Stimulated activated memory B cell treated with anti-CD40 and anti-IgM and Interleukin-4, amounts not matched to agents 10 μg/mL and 1 μg/mL and 100 μg/mL, for 72 hours (primary cell): ENCODE measurements around the gene FOXE1.

Experiments used
- ATAC-seq: fragments of 150-1000 bp; cut with Tn5 transposase; 2 replicates; pipeline ENCODE4 v1.10.0; 2021
- H3K27ac Mint-ChIP-seq: one replicate; pipeline ENCODE4 v1.8.0; 2022; ENCODE audit warnings: mild to moderate bottlenecking, mixed read lengths
- H3K27me3 Mint-ChIP-seq: one replicate; pipeline ENCODE4 v1.8.0; 2022; ENCODE audit warnings: mixed read lengths
- H3K36me3 Mint-ChIP-seq: one replicate; pipeline ENCODE4 v1.8.0; 2022; ENCODE audit warnings: mixed read lengths
- H3K4me1 Mint-ChIP-seq: one replicate; pipeline ENCODE4 v1.8.0; 2022; ENCODE audit warnings: mixed read lengths
- H3K4me3 Mint-ChIP-seq: one replicate; pipeline ENCODE4 v1.8.0; 2022; ENCODE audit warnings: mild to moderate bottlenecking, moderate library complexity, mixed read lengths
- H3K9me3 Mint-ChIP-seq: one replicate; pipeline ENCODE4 v1.8.0; 2022; ENCODE audit warnings: mixed read lengths

Gene FOXE1

DNA sequence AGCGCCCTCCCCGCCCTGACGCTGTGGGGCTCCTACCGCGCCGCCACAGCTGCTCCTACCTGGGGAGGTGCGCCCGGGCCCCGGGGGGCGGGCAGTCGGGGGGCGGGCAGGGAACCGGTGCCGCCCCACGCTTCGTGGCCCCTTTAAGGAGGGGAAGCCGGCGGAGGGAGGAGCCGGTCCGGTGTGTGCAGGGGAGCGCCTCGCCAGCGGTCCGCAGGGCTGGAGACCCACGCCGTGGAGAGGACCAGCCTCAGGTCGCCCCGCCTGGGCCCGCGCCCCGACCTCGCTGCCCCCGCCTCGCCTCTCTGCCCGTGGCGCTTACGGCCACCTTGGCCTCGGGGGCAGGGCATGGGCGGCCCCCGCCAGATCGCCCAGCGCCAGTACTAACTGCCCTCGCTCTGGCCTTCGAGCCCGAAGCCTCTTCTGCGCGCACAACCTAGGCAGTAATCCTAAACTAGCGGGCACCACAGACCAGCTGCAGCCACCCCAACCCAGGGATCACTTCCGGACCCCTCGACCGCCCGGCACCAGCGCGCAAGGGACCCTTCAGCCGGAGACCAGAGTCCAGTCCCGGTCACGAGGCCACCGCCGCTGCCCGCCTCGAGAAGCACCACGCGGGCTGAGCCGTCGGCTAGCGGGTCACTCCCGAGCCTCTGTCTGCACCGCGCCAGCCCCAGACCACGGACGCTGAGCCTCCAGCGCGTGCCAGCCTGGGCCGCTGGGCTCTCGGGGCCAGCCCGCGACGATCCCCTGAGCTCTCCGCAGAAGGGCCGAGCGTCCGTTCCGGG, at the start of gene FOXE1:
Gene FOXE1 (plus strand): TSS at position 171 of the 788 bp plus-strand sequence. CDS start 689 bp downstream, outside the sequence.
- Mint-ChIP-seq H3K27ac (no peak within 1 kb of the TSS), H3K4me1 (peaks cover 32% of the 10 kb centered on the region), H3K9me3 (no peaks in the 10 kb centered on the region), H3K27me3 (peaks cover 92% of the 10 kb centered on the region), H3K4me3 (peak within 1 kb of the TSS; percentile 84), H3K36me3 (no peaks in the 10 kb centered on the region)
- ATAC-seq = peak; percentile 35

DNA sequence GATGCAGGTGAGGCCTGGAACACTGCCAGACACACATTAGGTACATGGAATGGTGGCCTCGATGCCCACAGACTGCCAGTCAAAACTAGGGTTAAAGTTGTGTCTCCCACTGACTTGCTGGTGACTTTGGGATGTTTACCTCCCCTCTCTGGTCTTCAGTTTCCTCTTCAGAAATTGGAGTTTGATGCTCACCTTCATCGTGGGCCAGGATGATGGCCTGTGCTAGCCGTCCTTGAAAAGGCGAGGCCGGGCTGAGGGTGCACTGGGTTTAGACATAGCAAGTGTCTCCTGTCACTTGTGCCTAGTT, 49.0 kb upstream of the FOXE1 start:
- Mint-ChIP-seq H3K27me3 (peaks cover 17% of the 10 kb centered on the region), H3K4me1 (peaks cover 13% of the 10 kb centered on the region)

DNA sequence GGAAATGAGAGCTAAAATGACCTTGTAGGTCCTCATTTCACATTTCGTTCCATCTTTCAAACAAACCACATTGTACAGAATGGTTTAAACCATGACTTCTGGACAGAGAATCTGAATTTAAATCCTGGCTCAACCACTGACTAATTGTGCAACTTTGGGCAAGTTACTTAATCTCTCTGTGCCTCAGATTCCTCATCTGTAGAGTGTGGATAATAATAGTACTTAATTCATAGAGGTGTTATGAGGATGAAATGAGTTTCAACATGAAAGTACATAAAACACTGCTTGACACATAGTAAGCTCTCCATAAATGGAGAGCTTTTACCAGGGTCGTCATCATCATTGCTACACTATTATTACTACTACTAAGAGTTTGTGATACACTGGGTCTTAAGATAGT, 46.3 kb upstream of the FOXE1 start:
- H3K4me3 Mint-ChIP-seq = no peak overlapping the region
- H3K9me3 Mint-ChIP-seq = peaks cover 3% of the 10 kb centered on the region
- peaks cover 17% of the 10 kb centered on the region for H3K27me3 Mint-ChIP-seq
- no peak for ATAC-seq
- no peaks in the 10 kb centered on the region for H3K36me3 Mint-ChIP-seq
- H3K4me1 Mint-ChIP-seq = peaks cover 13% of the 10 kb centered on the region
- no peak overlapping the region for H3K27ac Mint-ChIP-seq

More for the DNA sequence above, 49.0 kb upstream of the FOXE1 start:
- peaks cover 3% of the 10 kb centered on the region for H3K9me3 Mint-ChIP-seq
- peak overlapping the region; percentile 98 for H3K4me3 Mint-ChIP-seq
- no peak for ATAC-seq
- H3K27ac Mint-ChIP-seq = no peak overlapping the region
- H3K36me3 Mint-ChIP-seq = no peaks in the 10 kb centered on the region

DNA sequence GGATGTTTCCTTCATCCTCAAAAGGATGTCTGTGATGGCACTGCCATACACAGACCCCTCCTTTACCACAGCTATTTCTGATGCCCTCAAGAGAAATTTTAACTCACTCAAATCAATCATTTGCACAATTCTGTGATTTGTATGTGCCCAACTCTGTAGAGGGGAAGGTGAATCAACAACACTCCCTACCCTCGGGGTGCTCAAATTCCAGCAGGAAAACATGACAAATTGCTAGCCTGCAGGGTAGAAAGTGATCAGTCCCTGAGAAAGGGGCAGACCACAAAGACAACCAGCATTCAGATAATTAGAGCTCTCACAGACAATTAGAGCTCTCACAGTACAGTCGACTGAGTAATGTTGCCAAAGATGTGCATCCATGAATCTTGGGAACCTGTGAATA, 45.3 kb upstream of the FOXE1 start:
- Mint-ChIP-seq H3K36me3 (no peaks in the 10 kb centered on the region), H3K27me3 (peaks cover 16% of the 10 kb centered on the region), H3K4me3 (no peak overlapping the region), H3K4me1 (peaks cover 8% of the 10 kb centered on the region), H3K9me3 (peaks cover 3% of the 10 kb centered on the region), H3K27ac (no peak overlapping the region)
- ATAC-seq = no peak

DNA sequence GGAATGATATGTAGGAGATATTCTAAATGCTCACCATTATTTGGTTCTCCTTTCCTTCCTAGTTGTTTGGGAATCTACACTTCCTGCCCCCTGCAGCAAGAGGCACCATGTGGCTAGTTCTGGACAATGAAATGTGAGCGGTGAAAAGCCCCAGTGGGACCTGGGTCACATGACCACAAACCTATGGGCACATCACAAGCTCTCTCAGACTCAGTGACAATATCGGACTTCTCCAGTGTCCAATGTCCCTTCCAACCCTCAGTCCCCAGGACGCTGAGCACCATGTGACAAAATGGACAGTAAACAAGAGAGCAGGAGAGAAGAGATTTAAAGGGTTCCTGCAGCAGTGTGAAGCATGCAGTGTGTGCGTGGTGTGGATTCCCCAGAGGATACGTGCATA, 44.6 kb upstream of the FOXE1 start:
- Mint-ChIP-seq H3K4me3 (no peak overlapping the region), H3K4me1 (peaks cover under 1% of the 10 kb centered on the region), H3K9me3 (peaks cover 3% of the 10 kb centered on the region), H3K36me3 (no peaks in the 10 kb centered on the region), H3K27me3 (peaks cover 8% of the 10 kb centered on the region), H3K27ac (no peak overlapping the region)
- ATAC-seq = no peak

DNA sequence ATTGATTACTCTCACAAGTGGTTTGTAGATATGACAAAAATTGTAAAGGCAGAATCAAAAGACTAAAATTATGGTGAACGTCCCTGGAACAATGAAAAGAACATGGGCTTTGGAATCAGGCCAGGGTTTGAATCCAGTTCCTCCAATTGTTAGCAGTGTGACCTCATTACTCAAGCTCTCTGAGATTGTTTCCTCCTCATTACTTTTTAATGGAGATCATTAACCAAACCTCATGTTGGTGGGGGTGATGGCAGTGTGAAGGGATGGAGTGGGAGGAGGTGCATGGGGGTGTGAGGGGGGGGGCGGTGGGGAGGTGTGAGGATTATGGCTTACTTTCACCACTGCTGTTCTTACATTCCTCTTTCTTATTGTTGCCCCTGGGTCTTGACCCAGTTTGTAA, 44.1 kb upstream of the FOXE1 start:
- ATAC-seq = no peak
- Mint-ChIP-seq H3K9me3 (peaks cover 3% of the 10 kb centered on the region), H3K4me3 (no peak overlapping the region), H3K36me3 (no peaks in the 10 kb centered on the region), H3K27ac (no peak overlapping the region), H3K27me3 (peaks cover 8% of the 10 kb centered on the region), H3K4me1 (no peaks in the 10 kb centered on the region)

DNA sequence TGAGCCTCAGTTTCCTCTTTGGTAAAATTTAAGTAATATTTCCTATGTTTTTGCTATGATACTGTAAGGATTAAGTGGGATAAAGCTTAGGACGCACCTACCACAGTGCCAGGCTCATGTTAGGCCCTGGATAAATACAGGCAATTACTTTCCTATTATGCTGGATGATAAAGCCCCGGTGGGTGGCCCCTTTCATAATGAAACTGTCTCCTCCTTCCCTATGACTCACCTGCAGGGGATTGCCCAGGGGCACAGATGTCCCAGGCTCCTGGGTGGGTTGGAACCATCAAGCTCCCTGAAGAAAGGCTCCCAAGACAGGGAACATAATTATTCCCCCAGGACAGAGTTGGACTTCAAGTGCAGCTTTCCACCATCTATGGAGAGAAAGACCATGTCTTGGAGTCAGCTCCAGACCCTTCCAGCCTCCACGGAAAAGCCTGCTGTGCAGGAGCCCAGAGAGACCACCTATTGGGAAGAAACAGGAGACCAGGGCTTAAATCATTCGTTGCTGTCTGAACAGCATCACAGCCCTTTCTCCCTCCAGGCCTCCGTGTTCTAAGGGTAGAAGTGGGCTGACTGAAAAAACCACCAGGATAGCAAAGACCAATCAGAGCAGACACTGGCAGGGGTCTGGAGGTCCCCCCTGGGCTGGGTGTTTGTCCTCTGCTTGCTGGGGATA, 43.2 kb upstream of the FOXE1 start:
- no peak overlapping the region for H3K27ac Mint-ChIP-seq
- no peak overlapping the region for H3K4me3 Mint-ChIP-seq
- ATAC-seq = no peak
- H3K9me3 Mint-ChIP-seq = peaks cover 3% of the 10 kb centered on the region
- no peaks in the 10 kb centered on the region for H3K36me3 Mint-ChIP-seq
- H3K4me1 Mint-ChIP-seq = no peaks in the 10 kb centered on the region
- peaks cover 8% of the 10 kb centered on the region for H3K27me3 Mint-ChIP-seq

DNA sequence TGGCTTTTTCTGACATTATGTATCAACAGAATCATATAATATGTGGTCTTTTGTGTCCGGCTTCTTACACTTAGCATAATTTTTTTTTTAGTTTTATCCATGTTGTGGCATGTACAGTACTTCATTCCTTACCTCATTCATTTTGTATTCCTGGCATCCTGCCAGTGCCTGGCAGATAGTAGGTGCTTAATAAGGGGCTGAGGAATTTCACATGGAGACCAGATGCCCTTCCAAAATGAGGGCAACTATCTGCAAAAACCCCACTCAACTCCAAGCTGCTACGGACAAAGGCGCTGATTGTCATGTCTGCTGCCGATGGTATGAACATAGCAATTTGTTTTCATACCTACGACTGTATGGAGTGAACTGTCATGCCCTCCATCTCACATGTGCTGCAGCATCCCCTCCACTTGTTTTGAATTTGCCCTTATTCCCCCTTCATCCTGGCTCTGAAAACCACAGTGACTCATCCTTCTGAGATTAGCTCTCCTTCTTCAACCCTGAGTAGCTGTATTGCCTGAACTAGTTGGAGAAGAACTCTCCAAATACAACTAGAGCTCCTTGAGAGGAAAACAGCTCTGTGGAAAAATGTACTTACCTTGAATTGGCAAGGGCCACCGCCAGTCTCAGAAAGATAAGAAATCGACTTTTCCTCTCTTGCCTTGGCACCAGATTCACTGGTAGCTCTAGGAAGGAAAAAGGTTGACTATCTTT, 41.3 kb upstream of the FOXE1 start:
- Mint-ChIP-seq H3K36me3 (no peaks in the 10 kb centered on the region), H3K4me3 (no peak overlapping the region), H3K27me3 (peaks cover 17% of the 10 kb centered on the region), H3K9me3 (peaks cover 3% of the 10 kb centered on the region), H3K27ac (no peak overlapping the region), H3K4me1 (no peaks in the 10 kb centered on the region)
- ATAC-seq = no peak

DNA sequence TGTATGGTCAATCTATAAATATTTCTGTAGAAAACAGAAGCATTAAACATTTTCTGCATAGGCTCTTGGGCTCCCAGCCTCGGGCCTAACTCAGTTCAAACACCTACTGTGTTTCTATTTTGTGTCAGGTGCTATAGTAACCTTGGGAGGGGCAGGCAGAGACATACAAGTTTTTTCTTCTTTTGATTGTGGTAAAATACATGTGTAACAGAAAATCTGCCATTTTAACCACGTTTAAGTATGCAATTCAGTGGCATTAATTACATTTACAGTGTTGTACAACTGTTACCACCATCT, 40.8 kb upstream of the FOXE1 start:
- Mint-ChIP-seq H3K36me3 (no peaks in the 10 kb centered on the region), H3K4me1 (no peaks in the 10 kb centered on the region), H3K27ac (no peak overlapping the region), H3K9me3 (peaks cover 3% of the 10 kb centered on the region), H3K4me3 (no peak overlapping the region), H3K27me3 (peaks cover 18% of the 10 kb centered on the region)
- no peak for ATAC-seq

DNA sequence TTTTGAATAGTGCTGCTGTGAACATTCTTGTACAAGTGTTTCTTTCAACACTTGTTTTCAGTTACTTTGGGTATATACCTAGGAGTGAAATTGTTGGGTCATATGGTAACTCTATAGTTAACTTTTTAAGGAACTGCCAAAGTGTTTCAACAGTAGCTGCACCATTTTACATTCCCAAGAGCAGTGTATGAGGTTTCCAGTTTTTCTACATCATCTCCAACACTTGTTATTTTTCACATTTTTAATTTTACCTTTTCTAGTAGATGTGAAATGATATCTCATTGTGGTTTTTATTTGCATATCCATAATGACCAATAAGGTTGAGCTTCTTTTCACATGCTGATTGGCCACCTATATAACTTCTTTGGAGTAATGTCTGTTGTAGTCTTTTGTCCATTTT, 40.0 kb upstream of the FOXE1 start:
- ATAC-seq = no peak
- peaks cover 3% of the 10 kb centered on the region for H3K9me3 Mint-ChIP-seq
- H3K27me3 Mint-ChIP-seq = peaks cover 27% of the 10 kb centered on the region
- H3K27ac Mint-ChIP-seq = no peak overlapping the region
- H3K4me1 Mint-ChIP-seq = no peaks in the 10 kb centered on the region
- no peak overlapping the region for H3K4me3 Mint-ChIP-seq
- H3K36me3 Mint-ChIP-seq = no peaks in the 10 kb centered on the region

DNA sequence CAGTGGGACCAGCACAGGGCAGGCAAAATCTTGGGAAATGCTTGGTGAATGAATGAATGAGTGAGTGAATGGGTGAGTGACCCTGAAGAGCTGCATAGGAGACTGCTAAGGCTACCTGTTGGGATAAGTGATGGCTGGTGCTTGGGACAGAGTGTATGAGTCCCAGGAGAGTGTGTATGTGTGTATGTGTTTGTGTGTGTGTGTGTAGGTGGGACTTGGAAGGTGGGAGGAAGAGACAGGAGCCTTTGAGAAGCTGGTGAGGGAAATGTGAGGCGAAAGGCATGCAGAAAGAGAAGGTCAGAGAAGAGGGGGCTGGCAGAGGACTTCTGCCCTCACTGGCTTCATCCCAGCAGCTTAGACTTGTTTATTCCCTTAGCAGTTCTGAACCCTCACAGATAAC, 33.3 kb upstream of the FOXE1 start:
- ATAC-seq = no peak
- H3K9me3 Mint-ChIP-seq = peaks cover 7% of the 10 kb centered on the region
- H3K4me1 Mint-ChIP-seq = no peaks in the 10 kb centered on the region
- no peak overlapping the region for H3K4me3 Mint-ChIP-seq
- peaks cover 76% of the 10 kb centered on the region for H3K27me3 Mint-ChIP-seq
- H3K27ac Mint-ChIP-seq = no peak overlapping the region
- H3K36me3 Mint-ChIP-seq = peaks cover 6% of the 10 kb centered on the region

DNA sequence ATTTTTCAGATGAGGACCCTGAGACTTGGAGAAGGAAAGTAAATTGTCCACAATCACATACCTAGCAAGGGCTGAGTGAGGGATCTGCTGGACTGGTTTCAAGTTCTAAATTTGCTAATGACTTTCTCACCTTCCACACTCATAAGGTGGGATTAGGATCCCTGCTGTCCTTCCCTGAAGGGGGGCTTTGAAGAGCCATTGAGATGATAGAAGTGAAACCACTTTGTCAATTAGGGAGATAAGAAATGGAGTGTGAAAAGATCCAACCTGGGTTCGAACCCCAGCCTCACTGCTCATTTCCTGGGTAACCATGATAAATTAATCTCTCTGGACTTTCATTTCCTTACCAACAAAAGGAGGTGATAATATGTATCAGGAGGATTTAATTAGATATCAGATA, 32.7 kb upstream of the FOXE1 start:
- Mint-ChIP-seq H3K27ac (no peak overlapping the region), H3K27me3 (peaks cover 82% of the 10 kb centered on the region), H3K4me3 (no peak overlapping the region), H3K36me3 (peaks cover 6% of the 10 kb centered on the region), H3K4me1 (no peaks in the 10 kb centered on the region), H3K9me3 (peaks cover 7% of the 10 kb centered on the region)
- ATAC-seq = no peak

DNA sequence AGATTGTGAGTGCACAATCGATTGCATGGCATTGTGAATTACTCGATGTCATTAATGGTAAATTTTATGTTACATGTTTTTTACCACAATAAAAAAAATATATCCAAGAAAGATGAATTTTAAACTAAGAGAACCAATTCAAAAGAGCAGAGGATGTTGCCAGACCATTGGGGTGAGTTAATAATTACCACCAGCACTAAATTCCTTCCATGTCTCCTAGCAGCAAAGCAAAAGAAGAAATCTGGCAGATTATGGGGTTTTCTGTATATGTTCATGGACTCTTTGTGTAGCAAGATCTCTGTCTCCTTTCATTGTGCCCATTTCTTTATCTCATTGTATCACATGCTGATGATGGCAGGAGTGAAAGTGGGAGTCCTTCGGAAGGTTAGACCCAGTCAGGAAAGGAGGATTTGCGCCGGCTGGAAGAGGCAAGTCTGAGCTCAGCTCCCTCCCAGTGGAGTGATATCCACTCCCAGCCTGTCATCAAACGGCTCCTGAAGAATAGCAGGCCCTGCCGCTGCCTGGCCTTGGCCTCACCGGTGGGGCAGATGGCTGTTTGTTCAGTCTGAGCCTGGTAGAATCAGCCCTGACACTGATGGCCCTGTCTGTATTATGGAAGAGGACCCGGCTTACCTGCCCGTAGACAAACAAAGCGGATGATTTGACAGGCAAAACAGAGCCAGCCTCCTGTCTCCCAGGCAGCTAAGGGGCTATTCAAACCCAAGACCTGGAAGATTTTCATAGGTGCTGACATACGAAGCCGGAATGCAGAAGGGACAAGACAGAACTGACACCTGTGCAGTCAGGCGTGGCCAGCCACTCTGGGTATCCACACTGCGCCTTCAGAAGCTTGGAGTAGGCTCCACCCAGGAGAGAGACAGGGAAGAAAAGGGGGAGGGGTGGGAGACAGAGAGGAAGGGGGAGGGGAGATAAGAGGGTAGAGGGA, 21.9 kb upstream of the FOXE1 start:
- no peak overlapping the region for H3K27ac Mint-ChIP-seq
- H3K27me3 Mint-ChIP-seq = peaks cover 39% of the 10 kb centered on the region
- no peaks in the 10 kb centered on the region for H3K9me3 Mint-ChIP-seq
- no peak overlapping the region for H3K4me3 Mint-ChIP-seq
- peaks cover 15% of the 10 kb centered on the region for H3K4me1 Mint-ChIP-seq
- ATAC-seq = no peak
- no peaks in the 10 kb centered on the region for H3K36me3 Mint-ChIP-seq

DNA sequence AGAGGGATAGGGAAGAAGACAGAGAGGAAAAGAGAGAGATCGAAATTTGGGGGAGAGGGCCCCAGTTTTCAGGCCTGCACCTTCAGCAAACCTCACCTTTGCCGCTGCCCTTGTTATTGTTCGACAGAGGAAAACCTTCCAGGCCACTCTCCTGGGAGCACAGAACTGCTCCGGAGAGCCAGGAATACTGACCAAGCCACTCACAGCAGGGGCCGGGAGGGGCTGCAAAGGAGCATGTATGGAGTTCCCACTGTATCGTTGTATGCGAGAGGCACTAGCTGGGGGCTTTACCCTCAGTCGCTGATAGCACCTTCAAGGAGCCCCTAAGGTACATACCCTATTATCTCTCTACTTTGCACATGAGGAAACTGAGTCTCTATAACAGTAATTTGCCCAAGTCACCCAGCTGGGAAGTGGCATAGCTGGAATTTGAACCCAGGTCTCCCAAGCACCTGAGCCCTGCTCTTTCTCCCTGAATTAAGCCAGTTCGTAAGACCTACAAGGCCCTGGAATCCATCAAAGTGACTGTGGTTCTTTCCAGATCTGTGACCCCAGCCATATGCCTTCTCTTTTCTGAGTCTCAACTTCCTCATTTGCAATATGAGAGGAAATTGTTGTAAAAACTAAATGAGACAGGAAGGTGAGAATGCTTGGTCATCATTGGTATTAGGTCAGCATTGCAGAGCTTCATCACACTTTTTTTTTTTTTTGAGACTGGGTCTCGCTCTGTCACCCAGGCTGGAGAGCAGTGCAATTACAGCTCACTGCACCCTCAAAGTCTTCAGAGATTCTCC, 21.0 kb upstream of the FOXE1 start:
- H3K4me3 Mint-ChIP-seq = no peak overlapping the region
- no peak overlapping the region for H3K27ac Mint-ChIP-seq
- no peaks in the 10 kb centered on the region for H3K9me3 Mint-ChIP-seq
- H3K4me1 Mint-ChIP-seq = peaks cover 15% of the 10 kb centered on the region
- H3K27me3 Mint-ChIP-seq = peaks cover 48% of the 10 kb centered on the region
- H3K36me3 Mint-ChIP-seq = no peaks in the 10 kb centered on the region
- ATAC-seq = peak; percentile 62
